ENCODE data around the gene EEA1.

The EEA1 gene

GRCh38 chr12:92733661-92734060 is 195.4 kb downstream of the EEA1 start:
- DNase-seq = no peak
- in situ Hi-C loops (cut with MboI; ENCODE audit: low pct_unique_long_range_greater_than_20kb, low sequenced_read_pairs) = no loop called here

GRCh38 chr12:92733181-92733580 is 195.9 kb downstream of the EEA1 start:
- in situ Hi-C loops (cut with MboI; ENCODE audit: low pct_unique_long_range_greater_than_20kb, low sequenced_read_pairs) = no loop called here
- DNase-seq = no peak

- in situ Hi-C loops (cut with MboI; ENCODE audit: low pct_unique_long_range_greater_than_20kb, low sequenced_read_pairs) = no loop called here
- no peak for DNase-seq
These were observed 196.4 kb downstream of the EEA1 start for GRCh38 chr12:92732716-92733115.

- no peak for DNase-seq
- in situ Hi-C loops (cut with MboI; ENCODE audit: low pct_unique_long_range_greater_than_20kb, low sequenced_read_pairs) = no loop called here
These were observed 196.9 kb downstream of the EEA1 start for GRCh38 chr12:92732216-92732615.

GRCh38 chr12:92730758-92731157 is 198.3 kb downstream of the EEA1 start:
- in situ Hi-C loops (cut with MboI; ENCODE audit: low pct_unique_long_range_greater_than_20kb, low sequenced_read_pairs) = no loop called here
- DNase-seq = no peak

- in situ Hi-C loops (cut with MboI; ENCODE audit: low pct_unique_long_range_greater_than_20kb, low sequenced_read_pairs) = no loop called here
- peak; percentile 4 for DNase-seq
These were observed 199.3 kb downstream of the EEA1 start for GRCh38 chr12:92729773-92730305.

- in situ Hi-C loops (cut with MboI; ENCODE audit: low pct_unique_long_range_greater_than_20kb, low sequenced_read_pairs) = no loop called here
- DNase-seq = no peak
These were observed 202.2 kb downstream of the EEA1 start for GRCh38 chr12:92726850-92727249.

GRCh38 chr12:92722897-92723296 is 206.2 kb downstream of the EEA1 start:
- in situ Hi-C loops (cut with MboI; ENCODE audit: low pct_unique_long_range_greater_than_20kb, low sequenced_read_pairs) = no loop called here

GRCh38 chr12:92721656-92722055 is 207.4 kb downstream of the EEA1 start:
- in situ Hi-C loops (cut with MboI; ENCODE audit: low pct_unique_long_range_greater_than_20kb, low sequenced_read_pairs) = no loop called here
- no peak for DNase-seq

More at GRCh38 chr12:92722897-92723296, 206.2 kb downstream of the EEA1 start:
- DNase-seq = no peak

GRCh38 chr12:92721130-92721529 is 208.0 kb downstream of the EEA1 start:
- DNase-seq = no peak
- in situ Hi-C loops (cut with MboI; ENCODE audit: low pct_unique_long_range_greater_than_20kb, low sequenced_read_pairs) = no loop called here
